HepG2 (cell line): ENCODE data around the gene TREH.

Experiments
- CCDC6 ChIP-seq: sonication (generic); formaldehyde crosslinking; IDR thresholded peaks from 2 replicates; pipeline ENCODE4 v1.8.1; 2022; ENCODE audit warnings: mild to moderate bottlenecking, missing genetic modification reagents, moderate library complexity
- E2F5 ChIP-seq: sonication (generic); formaldehyde crosslinking; conservative IDR thresholded peaks from 2 replicates; pipeline ENCODE4 v1.4.0; 2020; ENCODE audit warnings: missing genetic modification reagents
- HNF4G ChIP-seq, 2 experiments: sonication (generic) in 1 of 2; formaldehyde crosslinking in 1 of 2; IDR thresholded peaks; 2 replicates each; pipeline versions ENCODE4 v1.4.0 to v1.6.1; 2011 to 2020; ENCODE audit warnings: borderline replicate concordance in 2 of 2, low read depth in 2 of 2, mild to moderate bottlenecking in 2 of 2, low read length in 1 of 2, missing genetic modification reagents in 1 of 2, moderate library complexity in 1 of 2
- LCORL ChIP-seq, 2 experiments: fragments of 450-650 bp in 1 of 2; sonication (generic) in 1 of 2; formaldehyde crosslinking in 1 of 2; IDR thresholded peaks; 2 replicates each; pipeline versions ENCODE4 v1.5.0 to v1.6.1; 2017 to 2020; ENCODE audit warnings: antibody characterized with exemption in 1 of 2, missing genetic modification reagents in 1 of 2
- THAP7 ChIP-seq: sonication (generic); formaldehyde crosslinking; IDR thresholded peaks from 2 replicates; pipeline ENCODE4 v1.8.1; 2023; ENCODE audit warnings: mild to moderate bottlenecking, missing genetic modification reagents
- ZKSCAN1 ChIP-seq: fragments of 150-350 bp; IDR thresholded peaks from 2 replicates; pipeline ENCODE4 v1.6.1; 2014; ENCODE audit warnings: low read length
- TF ChIP-seq, protein P1 (sequence below): sonication (generic); formaldehyde crosslinking; IDR thresholded peaks from 2 replicates; pipeline ENCODE4 v1.4.0; 2020; ENCODE audit warnings: missing genetic modification reagents

GRCh38 chr11:118677977-118678376 is 1.5 kb downstream of the TREH start:
- TF ChIP-seq CCDC6 (CRISPR knock-in tag) (no peak), LCORL (IDR thresholded peaks at IDR 0.05) (no peak), LCORL (CRISPR knock-in tag; IDR thresholded peaks at IDR 0.05) (no peak), THAP7 (CRISPR knock-in tag) (no peak), HNF4G (IDR thresholded peaks at IDR 0.05; ENCODE audit: borderline replicate concordance, low read depth, low read length) (no peak), HNF4G (CRISPR knock-in tag; IDR thresholded peaks at IDR 0.05; ENCODE audit: borderline replicate concordance, low read depth) (no peak), E2F5 (CRISPR knock-in tag) (no peak), ZKSCAN1 (no peak)
- TF ChIP-seq, protein P1, sequence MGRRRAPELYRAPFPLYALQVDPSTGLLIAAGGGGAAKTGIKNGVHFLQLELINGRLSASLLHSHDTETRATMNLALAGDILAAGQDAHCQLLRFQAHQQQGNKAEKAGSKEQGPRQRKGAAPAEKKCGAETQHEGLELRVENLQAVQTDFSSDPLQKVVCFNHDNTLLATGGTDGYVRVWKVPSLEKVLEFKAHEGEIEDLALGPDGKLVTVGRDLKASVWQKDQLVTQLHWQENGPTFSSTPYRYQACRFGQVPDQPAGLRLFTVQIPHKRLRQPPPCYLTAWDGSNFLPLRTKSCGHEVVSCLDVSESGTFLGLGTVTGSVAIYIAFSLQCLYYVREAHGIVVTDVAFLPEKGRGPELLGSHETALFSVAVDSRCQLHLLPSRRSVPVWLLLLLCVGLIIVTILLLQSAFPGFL (CRISPR knock-in tag), result no peak
